ENCODE measurements around the gene KCTD17. TPM values are rescaled to one million over a fixed set of nuclear protein-coding genes. Genes with fewer than 3 reads are reported as not detected.

Gene KCTD17
- total RNA-seq, 1 experiment from 2014 or later = 39.1 TPM

GRCh38 chr22:37010174-37010573 is 41.4 kb upstream of the KCTD17 start:
- peaks cover 12% of the 10 kb centered on the region for H3K27me3 ChIP-seq (replicated peaks; ENCODE audit: insufficient read depth, low read depth, low read length, poor library complexity)
- no TSS peak for BruUV-seq (replicated peaks)

GRCh38 chr22:37010976-37011375 is 40.6 kb upstream of the KCTD17 start:
- TF ChIP-seq CTCF (conservative IDR thresholded peaks at IDR 0.05; ENCODE audit: low read depth, low read length) (no peak), EZH2 (IDR thresholded peaks at IDR 0.05; ENCODE audit: borderline replicate concordance, low read depth, low read length, poor library complexity, severe bottlenecking) (no peak)
- intact Hi-C loops (cut with micrococcal nuclease; ENCODE audit: unreplicated experiment) = no loop called here
- H3K27ac ChIP-seq (ENCODE audit: low read depth, low read length, poor library complexity, severe bottlenecking) = no peak overlapping the region
- POLR2A ChIA-PET (ENCODE audit: low non-redundant PET) = no interaction called here
- no peaks in the 10 kb centered on the region for H3K4me1 ChIP-seq (ENCODE audit: insufficient read depth, low read length, poor library complexity, severe bottlenecking)
- CTCF ChIA-PET = no interaction called here
- no peaks in the 10 kb centered on the region for H3K9me3 ChIP-seq (ENCODE audit: low read depth, low read length, poor library complexity, severe bottlenecking)
- BruUV-seq (replicated peaks) = no TSS peak
- no peak overlapping the region for H3K4me3 ChIP-seq (ENCODE audit: low read depth, low read length, poor library complexity, severe bottlenecking)
- peaks cover 9% of the 10 kb centered on the region for H3K27me3 ChIP-seq (replicated peaks; ENCODE audit: insufficient read depth, low read depth, low read length, poor library complexity)
- DNase-seq (ENCODE audit: low spot score) = no peak
- no peaks in the 10 kb centered on the region for H3K36me3 ChIP-seq (ENCODE audit: insufficient read depth, low read length, poor library complexity, severe bottlenecking)

More at GRCh38 chr22:37010174-37010573, 41.4 kb upstream of the KCTD17 start:
- Histone ChIP-seq H3K36me3 (ENCODE audit: insufficient read depth, low read length, poor library complexity, severe bottlenecking) (no peaks in the 10 kb centered on the region), H3K4me3 (ENCODE audit: low read depth, low read length, poor library complexity, severe bottlenecking) (no peak overlapping the region), H3K27ac (ENCODE audit: low read depth, low read length, poor library complexity, severe bottlenecking) (no peak overlapping the region), H3K4me1 (ENCODE audit: insufficient read depth, low read length, poor library complexity, severe bottlenecking) (no peaks in the 10 kb centered on the region), H3K9me3 (ENCODE audit: low read depth, low read length, poor library complexity, severe bottlenecking) (no peaks in the 10 kb centered on the region)
- DNase-seq (ENCODE audit: low spot score) = no peak
- TF ChIP-seq EZH2 (IDR thresholded peaks at IDR 0.05; ENCODE audit: borderline replicate concordance, low read depth, low read length, poor library complexity, severe bottlenecking) = no peak
- TF ChIP-seq CTCF (conservative IDR thresholded peaks at IDR 0.05; ENCODE audit: low read depth, low read length) = no peak
- ChIA-PET CTCF (no interaction called here), POLR2A (ENCODE audit: low non-redundant PET) (no interaction called here)
- intact Hi-C loops (cut with micrococcal nuclease; ENCODE audit: unreplicated experiment) = no loop called here

GRCh38 chr22:37011472-37011871 is 40.1 kb upstream of the KCTD17 start:
- POLR2A ChIA-PET (ENCODE audit: low non-redundant PET) = no interaction called here
- intact Hi-C loops (cut with micrococcal nuclease; ENCODE audit: unreplicated experiment) = no loop called here
- CTCF ChIA-PET = no interaction called here
- Histone ChIP-seq H3K27me3 (replicated peaks; ENCODE audit: insufficient read depth, low read depth, low read length, poor library complexity) (peaks cover 9% of the 10 kb centered on the region), H3K4me1 (ENCODE audit: insufficient read depth, low read length, poor library complexity, severe bottlenecking) (no peaks in the 10 kb centered on the region), H3K27ac (ENCODE audit: low read depth, low read length, poor library complexity, severe bottlenecking) (no peak overlapping the region), H3K4me3 (ENCODE audit: low read depth, low read length, poor library complexity, severe bottlenecking) (no peak overlapping the region), H3K9me3 (ENCODE audit: low read depth, low read length, poor library complexity, severe bottlenecking) (no peaks in the 10 kb centered on the region), H3K36me3 (ENCODE audit: insufficient read depth, low read length, poor library complexity, severe bottlenecking) (no peaks in the 10 kb centered on the region)
- no peak for TF ChIP-seq EZH2 (IDR thresholded peaks at IDR 0.05; ENCODE audit: borderline replicate concordance, low read depth, low read length, poor library complexity, severe bottlenecking)
- TF ChIP-seq CTCF (conservative IDR thresholded peaks at IDR 0.05; ENCODE audit: low read depth, low read length) = no peak
- no peak for DNase-seq (ENCODE audit: low spot score)
- no TSS peak for BruUV-seq (replicated peaks)

Data from A673 (cell line).